Measurements from ENCODE around the gene SAPCD1. TPM values are rescaled to one million over a fixed set of nuclear protein-coding genes. Genes with fewer than 3 reads are reported as not detected.

The SAPCD1 gene
- total RNA-seq, 4 donors from 2014 or later: 2.0 to 8.3 TPM; not detected in 2

GRCh38 chr6:31719001-31719400 is 43.5 kb upstream of the SAPCD1 start:
- TF ChIP-seq CTCF (IDR thresholded peaks at IDR 0.05; ENCODE audit: low read depth): no peak

GRCh38 chr6:31720196-31720770 is 42.2 kb upstream of the SAPCD1 start:
- no peak for TF ChIP-seq CTCF (IDR thresholded peaks at IDR 0.05; ENCODE audit: low read depth)

- no peak for TF ChIP-seq CTCF (IDR thresholded peaks at IDR 0.05; ENCODE audit: low read depth)
Observed at GRCh38 chr6:31721351-31722020, 41.0 kb upstream of the SAPCD1 start, which contains the start of gene LY6G6C. Gene LY6G6C, minus strand, starts transcription at chr6:31721746. Its CDS starts 67 bp downstream, at chr6:31721679.

- TF ChIP-seq CTCF (IDR thresholded peaks at IDR 0.05; ENCODE audit: low read depth): no peak
Observed at GRCh38 chr6:31722173-31722572, 40.3 kb upstream of the SAPCD1 start.

GRCh38 chr6:31723245-31723979 is 39.0 kb upstream of the SAPCD1 start, which contains the start of gene MPIG6B:
Gene MPIG6B, plus strand, starts transcription at chr6:31723373. Its CDS starts 11 bp downstream, at chr6:31723384.
- TF ChIP-seq CTCF (IDR thresholded peaks at IDR 0.05; ENCODE audit: low read depth): no peak

GRCh38 chr6:31723980-31724691 is 38.3 kb upstream of the SAPCD1 start:
- no peak for TF ChIP-seq CTCF (IDR thresholded peaks at IDR 0.05; ENCODE audit: low read depth)

Measured in subcutaneous adipose tissue (tissue), 4 donors.